OCI-M1 (cell line): ENCODE results near the gene SRRM3.
A peak's percentile ranks its signal among the peaks of the same experiment; 100 is the strongest.
"Not testable (repeated sequence)": the region's sequence is repeated elsewhere in the genome, so short reads cannot be mapped to it uniquely, and the experiment has no call there.

Experiments
- DNase-seq: peaks from one replicate; lab custom pipeline; 2025; lab: John Stamatoyannopoulos, UW

The SRRM3 gene

GRCh38 chr7:76315364-76315763 is 113.7 kb downstream of the SRRM3 start:
- DNase-seq = peak; percentile 53

GRCh38 chr7:76316984-76317781 is 115.5 kb downstream of the SRRM3 start:
- DNase-seq = no peak

- peak; percentile 99 for DNase-seq
Measured at GRCh38 chr7:76317782-76318487, 116.2 kb downstream of the SRRM3 start.

GRCh38 chr7:76318488-76319353 is 117.0 kb downstream of the SRRM3 start:
- DNase-seq = peak; percentile 94

GRCh38 chr7:76325092-76325491 is 123.4 kb downstream of the SRRM3 start:
- no peak for DNase-seq

- DNase-seq = no peak
Measured at GRCh38 chr7:76325811-76326210, 124.1 kb downstream of the SRRM3 start.

- no peak for DNase-seq
Measured at GRCh38 chr7:76326646-76327233, 125.0 kb downstream of the SRRM3 start.

- DNase-seq = peak; percentile 70
Measured at GRCh38 chr7:76327610-76328009, 125.9 kb downstream of the SRRM3 start.

GRCh38 chr7:76328389-76328788 is 126.7 kb downstream of the SRRM3 start:
- DNase-seq = no peak

GRCh38 chr7:76329479-76329878 is 127.8 kb downstream of the SRRM3 start:
- DNase-seq = no peak

- DNase-seq = no peak
Measured at GRCh38 chr7:76330261-76330660, 128.6 kb downstream of the SRRM3 start.

GRCh38 chr7:76330673-76331072 is 129.0 kb downstream of the SRRM3 start:
- no peak for DNase-seq

- DNase-seq = no peak
Measured at GRCh38 chr7:76332078-76332477, 130.4 kb downstream of the SRRM3 start.

- DNase-seq = no peak
Measured at GRCh38 chr7:76333511-76334101, 131.9 kb downstream of the SRRM3 start.

GRCh38 chr7:76334320-76334967 is 132.7 kb downstream of the SRRM3 start:
- DNase-seq = no peak

- not testable (repeated sequence) for DNase-seq
Measured at GRCh38 chr7:76335417-76335816, 133.7 kb downstream of the SRRM3 start.

- no peak for DNase-seq
Measured at GRCh38 chr7:76336094-76336493, 134.4 kb downstream of the SRRM3 start.
